Activated naive CD8-positive, alpha-beta T cell treated with anti-CD3 and anti-CD28 coated beads, Interleukin-2, amount 50 U/mL, for 16 hours (primary cell): ENCODE results near the gene PHC1.
A peak's percentile ranks its signal among the peaks of the same experiment; 100 is the strongest.
"Not testable (repeated sequence)": the region's sequence is repeated elsewhere in the genome, so short reads cannot be mapped to it uniquely, and the experiment has no call there.

ENCODE experiments used
- DNase-seq: peaks from one replicate; pipeline ENCODE4 v3.0.0-alpha.2; 2020; ENCODE audit warnings: low read depth, low spot score

Gene PHC1

DNA sequence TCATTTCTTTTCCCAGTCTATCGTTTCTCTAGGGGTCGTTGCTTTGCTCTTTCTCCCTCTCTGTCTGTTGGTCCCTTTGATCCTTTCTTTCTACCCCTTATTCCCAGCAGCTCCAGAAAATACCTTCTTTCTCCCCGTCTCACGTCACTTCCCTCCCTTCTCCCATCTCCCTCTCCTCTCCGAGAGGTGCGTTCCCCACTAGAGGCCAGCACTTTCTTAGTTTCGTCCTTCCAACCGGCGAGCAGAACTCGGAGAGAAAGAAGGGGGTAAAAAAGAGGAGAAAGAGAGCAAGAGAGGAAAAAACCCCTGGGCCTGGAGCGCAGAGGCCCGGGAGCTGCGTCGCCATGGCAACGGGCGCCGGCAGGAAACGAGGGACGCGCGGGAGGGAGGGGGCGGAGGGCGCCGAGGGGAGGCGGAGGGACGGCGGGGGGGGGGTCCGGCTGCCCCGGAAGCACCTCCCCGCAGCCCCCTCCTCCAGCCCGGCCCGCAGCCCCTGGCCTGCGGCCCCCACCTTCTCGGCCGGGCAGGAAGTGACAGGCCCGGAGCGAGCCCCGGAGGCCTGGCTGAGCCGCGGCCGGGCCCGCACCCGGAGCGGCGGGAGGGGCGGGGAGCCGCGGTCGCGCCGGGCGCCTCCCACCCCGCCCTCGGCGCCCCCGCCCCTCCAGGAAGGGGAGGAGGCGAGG lies at the start of gene PHC1:
Gene PHC1 (plus strand): TSS at position 477 of the 683 bp plus-strand sequence. CDS start 3,169 bp downstream, outside the sequence.
- peak; percentile 36 for DNase-seq

DNA sequence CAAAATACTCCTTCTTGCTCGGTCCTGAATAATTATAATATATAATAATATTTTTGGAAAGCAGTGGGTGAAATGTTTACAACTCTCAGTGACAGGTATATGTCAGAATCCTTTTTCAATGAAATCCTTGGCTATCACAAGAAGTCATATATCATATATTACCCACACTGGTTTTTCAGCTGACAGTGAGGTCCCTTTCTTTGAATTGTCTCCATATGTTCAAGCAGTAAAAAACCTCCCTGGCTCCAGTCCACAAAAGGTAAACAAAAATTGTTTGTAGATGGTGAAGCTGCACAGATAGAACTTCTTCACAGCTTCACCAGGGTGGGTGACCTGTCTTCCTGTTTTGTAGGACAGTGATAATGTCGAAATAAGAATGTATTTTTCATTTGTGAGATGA lies 47.9 kb upstream of the PHC1 start:
- DNase-seq, result no peak

- DNase-seq, result no peak
Measured at GRCh38 chr12:8867009-8867408, 47.3 kb upstream of the PHC1 start.

DNA sequence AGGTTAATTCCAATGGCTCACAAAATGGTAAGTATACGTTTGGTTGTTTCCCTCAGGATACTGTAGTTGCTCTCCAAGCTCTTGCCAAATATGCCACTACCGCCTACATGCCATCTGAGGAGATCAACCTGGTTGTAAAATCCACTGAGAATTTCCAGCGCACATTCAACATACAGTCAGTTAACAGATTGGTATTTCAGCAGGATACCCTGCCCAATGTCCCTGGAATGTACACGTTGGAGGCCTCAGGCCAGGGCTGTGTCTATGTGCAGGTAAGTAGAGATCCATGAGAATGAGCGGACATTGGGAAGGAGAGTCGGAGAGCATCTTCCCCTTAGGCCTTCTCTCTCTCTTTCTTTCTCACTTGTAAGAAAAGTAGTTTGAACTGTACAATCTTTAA lies 46.5 kb upstream of the PHC1 start:
- DNase-seq, result no peak

GRCh38 chr12:8870586-8870985 lies 43.7 kb upstream of the PHC1 start:
- no peak for DNase-seq

GRCh38 chr12:8871068-8871467 lies 43.2 kb upstream of the PHC1 start:
- no peak for DNase-seq

DNA sequence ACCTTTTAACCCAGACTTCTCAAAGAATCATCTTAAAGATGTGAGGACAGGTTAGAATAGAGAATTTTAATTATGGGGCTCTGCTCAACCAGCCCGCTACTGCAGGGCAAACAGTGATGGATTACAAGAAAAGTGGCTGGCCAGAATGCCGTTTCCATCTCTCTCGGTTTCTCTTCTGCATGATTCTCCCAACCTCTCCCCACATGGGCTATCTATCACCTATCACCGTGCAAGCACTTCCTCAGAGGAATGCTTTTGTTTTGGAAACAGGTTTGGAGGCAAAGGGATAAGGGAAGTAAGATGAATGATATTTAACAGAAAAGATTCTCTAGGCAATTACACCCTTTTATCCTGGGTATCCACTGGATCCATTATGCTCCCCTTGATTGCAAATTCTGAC lies 37.4 kb upstream of the PHC1 start:
- DNase-seq, result no peak

- no peak for DNase-seq
Measured at GRCh38 chr12:8886502-8887284, 27.6 kb upstream of the PHC1 start.

GRCh38 chr12:8887285-8887715 lies 27.0 kb upstream of the PHC1 start:
- no peak for DNase-seq

GRCh38 chr12:8890313-8891085 lies 23.8 kb upstream of the PHC1 start:
- peak; percentile 32 for DNase-seq

GRCh38 chr12:8891976-8892375 lies 22.3 kb upstream of the PHC1 start:
- DNase-seq, result no peak

- DNase-seq, result no peak
Measured at GRCh38 chr12:8894378-8894777, 19.9 kb upstream of the PHC1 start.

- no peak for DNase-seq
Measured at GRCh38 chr12:8894986-8895385, 19.3 kb upstream of the PHC1 start.

GRCh38 chr12:8897081-8897480 lies 17.2 kb upstream of the PHC1 start:
- no peak for DNase-seq

GRCh38 chr12:8899830-8900229 lies 14.5 kb upstream of the PHC1 start:
- DNase-seq, result no peak

GRCh38 chr12:8902703-8903102 lies 11.6 kb upstream of the PHC1 start:
- DNase-seq, result not testable (repeated sequence)

DNA sequence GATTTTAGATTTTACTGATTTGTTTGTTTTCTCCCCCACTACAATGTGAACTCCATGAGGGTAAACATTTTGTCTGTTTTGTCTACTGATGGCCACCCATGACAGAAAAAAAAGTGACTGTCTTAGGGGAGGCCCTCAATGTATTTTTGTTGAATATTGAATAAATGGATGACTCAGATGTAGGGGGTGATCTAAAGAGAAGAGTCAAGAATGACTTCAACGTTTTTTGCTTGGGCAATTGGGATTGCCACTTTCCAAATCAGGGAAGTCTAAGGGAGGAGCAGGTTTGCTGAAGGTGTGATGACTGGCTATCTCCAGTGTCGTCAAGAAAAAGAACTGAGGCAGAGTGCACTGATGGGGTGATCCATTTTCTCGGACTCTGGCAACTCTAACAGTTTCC lies 10.7 kb upstream of the PHC1 start:
- no peak for DNase-seq

GRCh38 chr12:8904665-8905064 lies 9.6 kb upstream of the PHC1 start:
- no peak for DNase-seq

DNA sequence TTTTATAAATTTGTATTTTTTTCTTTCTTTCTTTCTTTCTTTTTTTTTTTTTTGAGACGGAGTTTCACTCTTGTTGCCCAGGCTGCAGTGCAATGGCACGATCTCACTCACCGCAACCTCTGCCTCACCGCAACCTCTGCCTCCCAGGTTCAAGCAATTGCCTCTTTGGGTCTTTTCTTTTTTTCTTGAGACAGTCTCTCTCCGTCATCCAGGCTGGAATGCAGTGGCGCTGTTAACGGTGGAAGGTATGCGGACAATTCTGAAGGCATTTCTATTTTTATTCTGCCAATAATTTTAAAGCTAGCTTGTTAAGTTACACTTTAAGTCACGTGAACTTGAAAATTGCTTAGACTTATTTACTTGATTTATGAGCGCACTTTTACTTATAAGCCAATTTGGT lies 8.8 kb upstream of the PHC1 start:
- no peak for DNase-seq

DNA sequence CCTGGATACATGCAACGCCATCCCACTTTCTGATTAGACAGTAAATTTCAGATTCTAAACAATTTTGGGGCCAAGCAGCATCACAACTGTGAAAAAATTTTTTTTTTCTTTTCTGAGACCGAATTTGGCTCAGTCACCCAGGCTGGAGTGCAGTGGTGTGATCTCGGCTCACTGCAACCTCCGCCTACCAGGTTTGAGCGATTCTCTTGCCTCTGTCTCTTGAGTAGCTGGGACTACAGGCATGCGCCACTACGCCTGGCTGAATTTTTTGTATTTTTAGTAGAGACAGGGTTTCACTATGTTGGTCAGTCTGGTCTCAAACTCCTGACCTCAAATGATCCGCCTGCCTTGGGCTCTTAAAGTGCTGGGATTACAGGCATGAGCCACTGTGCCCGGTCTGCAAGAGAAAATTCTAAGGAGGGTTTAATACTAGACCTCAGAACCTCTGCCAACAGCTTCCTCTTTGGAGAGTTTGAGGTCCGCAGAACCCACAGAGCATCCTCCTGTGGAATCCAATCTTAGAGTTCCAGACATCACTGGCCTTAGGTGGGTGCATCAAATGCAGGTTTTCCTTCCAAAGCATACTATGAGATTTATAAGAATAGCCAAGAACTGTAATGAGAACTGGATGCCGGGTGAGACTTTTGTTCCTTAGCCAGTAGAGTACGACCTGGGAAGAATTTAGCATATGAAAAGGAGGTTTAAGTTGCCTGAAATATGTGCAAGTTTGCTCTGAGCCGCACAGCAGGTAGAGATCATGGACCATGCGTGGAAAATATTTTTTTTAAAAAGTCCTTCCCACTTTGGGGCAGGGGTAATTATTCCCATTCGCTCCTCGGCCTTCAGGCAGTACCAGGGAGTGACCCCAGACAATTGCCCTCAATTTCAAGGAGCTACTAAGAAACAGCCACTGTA lies 7.8 kb upstream of the PHC1 start:
- no peak for DNase-seq

GRCh38 chr12:8907513-8907912 lies 6.8 kb upstream of the PHC1 start:
- no peak for DNase-seq
